GM06990 (cell line): ENCODE results near the gene UBD.

ENCODE experiments used
- DNase-seq: peaks from one replicate; pipeline ENCODE4 v3.0.0-alpha.2; 2011; ENCODE audit not compliant: insufficient read length; ENCODE audit errors: extremely low read depth
- H3K27me3 ChIP-seq: replicated peaks from 2 replicates; pipeline ENCODE4 v1.6.0; 2011; ENCODE audit warnings: low read length; ENCODE audit not compliant: control insufficient read depth, insufficient read depth
- H3K36me3 ChIP-seq: 2 replicates; pipeline ENCODE4 v1.5.1; 2011; ENCODE audit warnings: low read length; ENCODE audit not compliant: control insufficient read depth, insufficient read depth
- H3K4me3 ChIP-seq: replicated peaks from 2 replicates; pipeline ENCODE4 v1.5.1; 2011; ENCODE audit warnings: low read depth, mild to moderate bottlenecking, control low read depth, low read length
- TF ChIP-seq, protein P1 (sequence below): IDR thresholded peaks from 2 replicates; pipeline ENCODE4 v1.5.1; 2011; ENCODE audit warnings: low read length, control low read depth, mild to moderate bottlenecking, inconsistent platforms; ENCODE audit not compliant: insufficient read depth, poor library complexity, severe bottlenecking

The UBD gene

GRCh38 chr6:29598172-29598747 lies 38.7 kb upstream of the UBD start:
- DNase-seq: no peak
- H3K36me3 ChIP-seq: no peaks in the 10 kb centered on the region
- no peak overlapping the region for H3K4me3 ChIP-seq
- TF ChIP-seq, protein P1, sequence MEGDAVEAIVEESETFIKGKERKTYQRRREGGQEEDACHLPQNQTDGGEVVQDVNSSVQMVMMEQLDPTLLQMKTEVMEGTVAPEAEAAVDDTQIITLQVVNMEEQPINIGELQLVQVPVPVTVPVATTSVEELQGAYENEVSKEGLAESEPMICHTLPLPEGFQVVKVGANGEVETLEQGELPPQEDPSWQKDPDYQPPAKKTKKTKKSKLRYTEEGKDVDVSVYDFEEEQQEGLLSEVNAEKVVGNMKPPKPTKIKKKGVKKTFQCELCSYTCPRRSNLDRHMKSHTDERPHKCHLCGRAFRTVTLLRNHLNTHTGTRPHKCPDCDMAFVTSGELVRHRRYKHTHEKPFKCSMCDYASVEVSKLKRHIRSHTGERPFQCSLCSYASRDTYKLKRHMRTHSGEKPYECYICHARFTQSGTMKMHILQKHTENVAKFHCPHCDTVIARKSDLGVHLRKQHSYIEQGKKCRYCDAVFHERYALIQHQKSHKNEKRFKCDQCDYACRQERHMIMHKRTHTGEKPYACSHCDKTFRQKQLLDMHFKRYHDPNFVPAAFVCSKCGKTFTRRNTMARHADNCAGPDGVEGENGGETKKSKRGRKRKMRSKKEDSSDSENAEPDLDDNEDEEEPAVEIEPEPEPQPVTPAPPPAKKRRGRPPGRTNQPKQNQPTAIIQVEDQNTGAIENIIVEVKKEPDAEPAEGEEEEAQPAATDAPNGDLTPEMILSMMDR: no peak
- H3K27me3 ChIP-seq: no peaks in the 10 kb centered on the region

DNA sequence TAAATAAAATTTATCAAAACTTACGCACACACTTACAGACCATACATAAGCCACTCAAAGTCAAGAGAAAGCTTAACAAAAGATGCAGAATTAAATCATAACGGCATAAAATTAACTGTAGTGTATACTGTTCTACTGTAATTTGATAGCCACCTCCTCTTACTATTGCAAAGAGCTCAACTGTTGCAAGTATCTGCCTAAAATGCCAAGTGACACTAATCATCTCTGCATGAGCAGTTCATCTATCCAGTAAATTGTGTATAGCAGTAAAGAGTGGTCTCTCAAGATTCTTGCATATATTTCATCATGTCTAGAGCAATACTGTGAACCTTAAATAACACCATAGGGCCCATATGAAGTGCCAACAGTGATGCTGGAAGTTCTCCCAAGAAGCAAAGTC lies 37.7 kb upstream of the UBD start:
- TF ChIP-seq, protein P1: no peak
- H3K4me3 ChIP-seq: no peak overlapping the region

GRCh38 chr6:29596381-29596900 lies 36.9 kb upstream of the UBD start:
- DNase-seq: no peak
- H3K4me3 ChIP-seq: no peak overlapping the region
- no peaks in the 10 kb centered on the region for H3K36me3 ChIP-seq
- TF ChIP-seq, protein P1: no peak
- no peaks in the 10 kb centered on the region for H3K27me3 ChIP-seq

More for the DNA sequence above, 37.7 kb upstream of the UBD start:
- no peak for DNase-seq
- Histone ChIP-seq H3K27me3 (no peaks in the 10 kb centered on the region), H3K36me3 (no peaks in the 10 kb centered on the region)

- Histone ChIP-seq H3K36me3 (no peaks in the 10 kb centered on the region), H3K27me3 (no peaks in the 10 kb centered on the region), H3K4me3 (no peak overlapping the region)
- TF ChIP-seq, protein P1: no peak
- DNase-seq: no peak
Observed at GRCh38 chr6:29593199-29593855, 33.8 kb upstream of the UBD start.

DNA sequence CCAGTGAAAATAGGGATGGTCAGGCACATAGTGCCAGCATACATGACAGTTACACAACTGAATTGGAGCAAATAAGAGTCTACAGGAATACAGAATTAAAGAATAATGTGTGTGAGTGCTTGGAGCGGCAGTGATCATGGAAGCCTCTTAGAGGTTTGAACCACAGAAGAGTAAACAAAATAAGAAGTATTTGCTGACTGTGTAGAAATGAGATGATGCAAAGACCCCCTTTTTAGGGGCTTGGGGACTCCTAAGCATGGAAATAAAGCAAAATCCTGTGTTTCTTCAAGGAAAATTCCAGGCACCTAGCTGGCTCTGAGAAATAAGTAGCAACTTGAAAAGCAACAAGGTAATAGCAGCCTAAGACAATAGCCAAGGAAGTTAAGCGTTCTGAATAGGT lies 32.1 kb upstream of the UBD start:
- DNase-seq: no peak
- H3K4me3 ChIP-seq: no peak overlapping the region
- no peaks in the 10 kb centered on the region for H3K27me3 ChIP-seq
- no peaks in the 10 kb centered on the region for H3K36me3 ChIP-seq
- TF ChIP-seq, protein P1: no peak
